Adrenal gland (tissue), 12 donors: ENCODE measurements around the gene CBX7. TPM values are rescaled to one million over a fixed set of nuclear protein-coding genes. Genes with fewer than 3 reads are reported as not detected.

Experiments
- DNase-seq, 7 donors: peaks; one replicate each; pipeline ENCODE4 v3.0.0-alpha.2; 2019 to 2020
- H3K27ac ChIP-seq, 5 donors: fragments of 200-600 bp; sonication (generic) in 4 of 5; 1 replicate in 3 of 5; 2 replicates in 2 of 5; pipeline versions ENCODE4 v1.5.1 to v1.8.0; 2016 to 2020; ENCODE audit warnings: mild to moderate bottlenecking in 1 of 5
- H3K27me3 ChIP-seq: fragments of 200-600 bp; 2 replicates; pipeline ENCODE4 v1.8.0; 2021
- H3K36me3 ChIP-seq, 2 donors: fragments of 200-600 bp; replicated peaks in 1 of 2; 1 replicate in 1 of 2; 2 replicates in 1 of 2; pipeline versions ENCODE4 v1.5.1 to v1.8.0; 2018 to 2022
- H3K4me1 ChIP-seq, 2 donors: fragments of 200-600 bp; replicated peaks in 1 of 2; 1 replicate in 1 of 2; 2 replicates in 1 of 2; pipeline versions ENCODE4 v1.5.1 to v1.8.0; 2018 to 2021
- H3K4me3 ChIP-seq, 4 donors: fragments of 200-600 bp; sonication (generic) in 3 of 4; one replicate each; pipeline ENCODE4 v1.5.1; 2016 to 2018
- H3K9me3 ChIP-seq, 3 donors: fragments of 200-600 bp; sonication (generic) in 1 of 3; replicated peaks in 1 of 3; 1 replicate in 2 of 3; 2 replicates in 1 of 3; pipeline versions ENCODE4 v1.5.1 to v1.8.0; 2016 to 2021
- POLR2A ChIP-seq, 2 donors: fragments of 450-650 bp; IDR thresholded peaks; one replicate each; pipeline ENCODE4 v1.6.1; 2017; ENCODE audit warnings: antibody characterized with exemption in 2 of 2, mild to moderate bottlenecking in 2 of 2, moderate library complexity in 1 of 2
- WGBS, 4 donors: extraction: QIAGEN DNeasy Blood & Tissue Kit in 2 of 4; methylation state at CpG; one replicate each; pipeline versions ENCODE4 v1.1.5 to v1.1.7; 2013 to 2017; 5-methylcytosine and 5-hydroxymethylcytosine counted together
- intact Hi-C, 2 donors: fragments of 100-400 bp; cut with DNase I; formaldehyde crosslinking; loops; one replicate each; pipeline versions ENCODE4 v1.14.1 to v1.15.0; 2022 to 2023
- polyA plus RNA-seq, 3 donors: library from polyadenylated mRNA; stranded (reverse); fragments of 200-250 nt in 2 of 3; fragments of 350-450 nt in 1 of 3; fragmentation: Illumina TruSeq in 1 of 3; extraction: RNeasy Lipid Tissue Mini Kit (QIAGEN cat#74804) in 1 of 3; gene quantifications; one replicate each; pipeline ENCODE4 v1.2.3, GENCODE V29; 2013 to 2014
- small RNA-seq, 2 donors: library from RNA; depleted of rRNA; stranded (forward); fragments of <200 nt; gene quantifications; one replicate each; pipeline ENCODE3, GENCODE V24; 2016
- total RNA-seq, 9 donors: library from RNA; depleted of rRNA in 4 of 9; stranded (reverse); fragments of >200 nt in 4 of 9; fragments of 120-200 nt in 1 of 9; fragmentation: NEBNext Ultra II Directional in 1 of 9; extraction: Animal tissue kit (Norgen Biotek cat#: 25700) in 1 of 9; gene quantifications; one replicate each; pipeline versions ENCODE4 v1.1.0 to v1.2.4, GENCODE V29; 2013 to 2023
- TF ChIP-seq, protein P1 (sequence below), 6 experiments: fragments of 450-650 bp in 4 of 6; fragments of 200-600 bp in 2 of 6; sonication (generic) in 1 of 6; IDR thresholded peaks; 1 replicate in 5 of 6; 2 replicates in 1 of 6; pipeline versions ENCODE4 v1.5.1 to v1.8.0; 2016 to 2021; ENCODE audit warnings: antibody characterized with exemption in 6 of 6, mild to moderate bottlenecking in 2 of 6, moderate library complexity in 1 of 6
- donor health status: healthy with polysubstance abuse.
- donor health status: Bipolar disorder and iron deficiency.
- donor health status: DM: yes; HTN: yes; CAD: no.
- donor health status: DM: no; HTN: no; CAD: no.
- donor health status: DM: no; HTN: no; CAD: no.
- donor health status: DM: yes; HTN: yes; CAD: no.

CBX7 gene
- total and polyA plus RNA-seq, 12 donors: 2.7 to 89.2 (median 51.5) TPM

DNA sequence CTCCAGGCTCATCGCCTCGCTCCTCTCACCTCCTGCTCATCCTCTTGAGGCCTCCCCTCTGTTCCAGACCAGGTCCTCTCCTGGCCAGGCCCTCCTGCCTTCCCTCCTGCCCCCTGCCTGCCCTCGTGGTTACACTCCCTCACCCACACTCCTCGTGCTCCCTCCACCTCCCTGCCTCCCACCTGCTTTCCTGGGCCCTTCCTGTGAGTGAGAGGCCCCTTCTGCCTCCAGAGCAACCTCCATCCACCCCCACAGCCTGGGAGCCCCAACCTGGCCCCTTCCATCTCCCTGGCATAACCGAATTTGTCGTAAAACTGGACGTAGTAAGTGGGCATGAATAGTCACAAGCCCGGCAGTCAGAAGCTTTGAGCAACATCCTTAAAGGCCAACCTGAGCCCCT is 70.9 kb downstream of the CBX7 start:
- Histone ChIP-seq H3K36me3 (no peaks in the 10 kb centered on the region), H3K27me3 (no peaks in the 10 kb centered on the region), H3K9me3 (no peaks in the 10 kb centered on the region), H3K27ac (no peak overlapping the region), H3K4me1 (peaks cover 0 to 7% of the 10 kb centered on the region in 2 donors), H3K4me3 (no peak overlapping the region)
- intact Hi-C loops: no loop called here
- 84 to 92% (median 87%) methylated on average over 7 to 8 of the region's 8 CpGs for WGBS, 4 donors
- no peak for DNase-seq
- TF ChIP-seq POLR2A (IDR thresholded peaks at IDR 0.05): no peak
- TF ChIP-seq, protein P1, sequence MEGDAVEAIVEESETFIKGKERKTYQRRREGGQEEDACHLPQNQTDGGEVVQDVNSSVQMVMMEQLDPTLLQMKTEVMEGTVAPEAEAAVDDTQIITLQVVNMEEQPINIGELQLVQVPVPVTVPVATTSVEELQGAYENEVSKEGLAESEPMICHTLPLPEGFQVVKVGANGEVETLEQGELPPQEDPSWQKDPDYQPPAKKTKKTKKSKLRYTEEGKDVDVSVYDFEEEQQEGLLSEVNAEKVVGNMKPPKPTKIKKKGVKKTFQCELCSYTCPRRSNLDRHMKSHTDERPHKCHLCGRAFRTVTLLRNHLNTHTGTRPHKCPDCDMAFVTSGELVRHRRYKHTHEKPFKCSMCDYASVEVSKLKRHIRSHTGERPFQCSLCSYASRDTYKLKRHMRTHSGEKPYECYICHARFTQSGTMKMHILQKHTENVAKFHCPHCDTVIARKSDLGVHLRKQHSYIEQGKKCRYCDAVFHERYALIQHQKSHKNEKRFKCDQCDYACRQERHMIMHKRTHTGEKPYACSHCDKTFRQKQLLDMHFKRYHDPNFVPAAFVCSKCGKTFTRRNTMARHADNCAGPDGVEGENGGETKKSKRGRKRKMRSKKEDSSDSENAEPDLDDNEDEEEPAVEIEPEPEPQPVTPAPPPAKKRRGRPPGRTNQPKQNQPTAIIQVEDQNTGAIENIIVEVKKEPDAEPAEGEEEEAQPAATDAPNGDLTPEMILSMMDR (IDR thresholded peaks at IDR 0.05): no peak

DNA sequence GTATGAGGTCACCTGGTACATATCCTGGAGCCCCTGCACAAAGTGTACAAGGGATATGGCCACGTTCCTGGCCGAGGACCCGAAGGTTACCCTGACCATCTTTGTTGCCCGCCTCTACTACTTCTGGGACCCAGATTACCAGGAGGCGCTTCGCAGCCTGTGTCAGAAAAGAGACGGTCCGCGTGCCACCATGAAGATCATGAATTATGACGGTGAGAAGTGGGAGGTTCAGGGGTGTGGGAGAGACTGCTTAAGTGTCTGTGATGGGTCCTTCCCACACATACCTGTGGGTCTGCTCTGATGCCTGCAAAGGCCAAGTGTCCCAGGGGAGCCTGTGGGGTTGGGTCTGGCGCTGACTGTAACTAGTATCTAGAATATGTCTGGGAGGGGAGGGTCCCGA is 71.5 kb downstream of the CBX7 start:
- H3K4me1 ChIP-seq: peaks cover 0 to 7% of the 10 kb centered on the region in 2 donors
- H3K36me3 ChIP-seq: no peaks in the 10 kb centered on the region
- no peaks in the 10 kb centered on the region for H3K9me3 ChIP-seq
- 88 to 93% (median 89%) methylated on average over 12 of the region's 12 CpGs for WGBS, 4 donors
- H3K4me3 ChIP-seq: no peak overlapping the region
- H3K27me3 ChIP-seq: no peaks in the 10 kb centered on the region
- TF ChIP-seq, protein P1 (IDR thresholded peaks at IDR 0.05): no peak
- DNase-seq: no peak
- H3K27ac ChIP-seq: no peak overlapping the region
- intact Hi-C loops: no loop called here

Small RNA genes lying within 50 kb of the gene (small RNA-seq; reads per million reads assigned to genes)
- 0 reads per million in 2 donors for gene COX5BP7

Other genes starting within 250 kb of the CBX7 start
- under 1 TPM in 5 of 9 donors, not detected in 4; 0.28 to 0.95 (median 0.48) TPM for gene APOBEC3A, start 195.1 kb downstream of the CBX7 start, total RNA-seq
- under 1 TPM; 0.27 to 0.72 (median 0.48) TPM for gene APOBEC3A, start 195.1 kb downstream of the CBX7 start, polyA plus RNA-seq
- gene APOBEC3B, start 170.3 kb downstream of the CBX7 start, total RNA-seq: 1 to 10 TPM in 7 of 9 donors, under 1 TPM in 1, not detected in 1; 0.74 to 8.1 (median 1.6) TPM
- gene APOBEC3B, start 170.3 kb downstream of the CBX7 start, polyA plus RNA-seq: 1 to 10 TPM in 2 of 3 donors, under 1 TPM in 1; 0.32 to 2.8 (median 1.0) TPM
- gene APOBEC3C, start 138.4 kb downstream of the CBX7 start, total RNA-seq: 10 to 100 TPM; 10.6 to 88.2 (median 39.6) TPM
- 10 to 100 TPM; 38.5 to 62.0 (median 42.9) TPM for gene APOBEC3C, start 138.4 kb downstream of the CBX7 start, polyA plus RNA-seq
- 1 to 10 TPM; 1.8 to 7.9 (median 5.8) TPM for gene APOBEC3D, start 131.6 kb downstream of the CBX7 start, total RNA-seq
- 1 to 10 TPM; 1.8 to 4.8 (median 2.0) TPM for gene APOBEC3D, start 131.6 kb downstream of the CBX7 start, polyA plus RNA-seq
- 10 to 100 TPM in 7 of 9 donors, 1 to 10 TPM in 2; 7.0 to 22.1 (median 10.6) TPM for gene APOBEC3F, start 111.8 kb downstream of the CBX7 start, total RNA-seq
- gene APOBEC3F, start 111.8 kb downstream of the CBX7 start, polyA plus RNA-seq: 10 to 100 TPM in 2 of 3 donors, 1 to 10 TPM in 1; 8.6 to 20.2 (median 12.9) TPM
- gene APOBEC3G, start 75.4 kb downstream of the CBX7 start, total RNA-seq: 10 to 100 TPM in 8 of 9 donors, 1 to 10 TPM in 1; 7.4 to 29.3 (median 15.2) TPM
- gene APOBEC3G, start 75.4 kb downstream of the CBX7 start, polyA plus RNA-seq: 10 to 100 TPM; 11.6 to 19.4 (median 16.3) TPM
- gene APOBEC3H, start 55.4 kb downstream of the CBX7 start, total RNA-seq: 1 to 10 TPM in 2 of 9 donors, under 1 TPM in 4, not detected in 3; 0.32 to 8.6 (median 0.74) TPM
- gene APOBEC3H, start 55.4 kb downstream of the CBX7 start, polyA plus RNA-seq: 1 to 10 TPM in 1 of 3 donors, under 1 TPM in 2; 0.15 to 1.8 (median 0.51) TPM
- 10 to 100 TPM in 1 of 9 donors, 1 to 10 TPM in 8; 1.8 to 10.9 (median 6.1) TPM for gene PDGFB, start 92.3 kb upstream of the CBX7 start, total RNA-seq
- gene PDGFB, start 92.3 kb upstream of the CBX7 start, polyA plus RNA-seq: 1 to 10 TPM; 4.0 to 8.7 (median 6.0) TPM
- 1,000 to 10,000 TPM; 1,374 to 2,518 (median 1,917) TPM for gene RPL3, start 166.9 kb upstream of the CBX7 start, total RNA-seq
- 1,000 to 10,000 TPM; 1,433 to 2,713 (median 2,271) TPM for gene RPL3, start 166.9 kb upstream of the CBX7 start, polyA plus RNA-seq
- 10 to 100 TPM in 8 of 9 donors, 1 to 10 TPM in 1; 9.3 to 80.0 (median 31.7) TPM for gene SYNGR1, start 197.3 kb upstream of the CBX7 start, total RNA-seq
- 10 to 100 TPM in 2 of 3 donors, 1 to 10 TPM in 1; 8.5 to 26.4 (median 18.6) TPM for gene SYNGR1, start 197.3 kb upstream of the CBX7 start, polyA plus RNA-seq
- gene TAB1, start 247.1 kb upstream of the CBX7 start, total RNA-seq: 10 to 100 TPM; 16.2 to 38.0 (median 23.5) TPM
- 10 to 100 TPM in 2 of 3 donors, 1 to 10 TPM in 1; 9.3 to 31.4 (median 20.6) TPM for gene TAB1, start 247.1 kb upstream of the CBX7 start, polyA plus RNA-seq